Thyroid gland (tissue), 4 donors: ENCODE measurements around the gene FSTL4. TPM values are rescaled to one million over a fixed set of nuclear protein-coding genes. Genes with fewer than 3 reads are reported as not detected.

Experiments used
- DNase-seq, 2 donors: peaks; one replicate each; pipeline ENCODE4 v3.0.0-alpha.2; 2019
- H3K27ac ChIP-seq, 3 donors: fragments of 200-600 bp; sonication (generic); 1 replicate in 2 of 3; 2 replicates in 1 of 3; pipeline ENCODE4 v1.5.1; 2016 to 2019; ENCODE audit warnings: mild to moderate bottlenecking in 1 of 3, moderate library complexity in 1 of 3
- H3K27me3 ChIP-seq: fragments of 200-600 bp; sonication (generic); one replicate; pipeline ENCODE4 v1.5.1; 2019
- H3K36me3 ChIP-seq, 2 donors: fragments of 200-600 bp; sonication (generic); one replicate each; pipeline ENCODE4 v1.5.1; 2016 to 2019
- H3K4me1 ChIP-seq, 2 donors: fragments of 200-600 bp; sonication (generic); one replicate each; pipeline ENCODE4 v1.5.1; 2017 to 2019
- H3K4me3 ChIP-seq, 3 donors: fragments of 200-600 bp; sonication (generic); replicated peaks in 1 of 3; 1 replicate in 2 of 3; 2 replicates in 1 of 3; pipeline ENCODE4 v1.5.1; 2016; ENCODE audit warnings: mild to moderate bottlenecking in 1 of 3
- H3K9me3 ChIP-seq: fragments of 200-600 bp; sonication (generic); one replicate; pipeline ENCODE4 v1.5.1; 2017
- CTCF ChIP-seq, 6 experiments: fragments of 200-600 bp in 3 of 6; fragments of 450-650 bp in 3 of 6; sonication (generic) in 3 of 6; IDR thresholded peaks; one replicate each; pipeline ENCODE4 v1.5.1; 2016 to 2019; ENCODE audit warnings: antibody characterized with exemption in 6 of 6, mild to moderate bottlenecking in 2 of 6, inconsistent platforms in 1 of 6, moderate library complexity in 1 of 6
- POLR2A ChIP-seq, 2 donors: fragments of 450-650 bp; IDR thresholded peaks; one replicate each; pipeline ENCODE4 v1.6.1; 2017; ENCODE audit warnings: antibody characterized with exemption in 2 of 2, mild to moderate bottlenecking in 2 of 2, moderate library complexity in 1 of 2
- WGBS, 2 donors: methylation state at CpG; one replicate each; pipeline ENCODE4 v1.1.5; 2017; 5-methylcytosine and 5-hydroxymethylcytosine counted together
- intact Hi-C: fragments of 100-400 bp; cut with DNase I; formaldehyde crosslinking; loops from one replicate; pipeline ENCODE4 v1.15.1; 2023
- total RNA-seq, 4 donors: library from RNA; depleted of rRNA; stranded (reverse); fragments of >200 nt; gene quantifications; one replicate each; pipeline ENCODE4 v1.2.3, GENCODE V29; 2016

The FSTL4 gene
- total RNA-seq, 4 donors from 2014 or later, result 0.10 to 0.13 TPM; not detected in 2

- 87 to 91% methylated on average over 9 of the region's 9 CpGs for WGBS, 2 donors
- no peak overlapping the region for H3K27ac ChIP-seq
- H3K9me3 ChIP-seq, result no peaks in the 10 kb centered on the region
- TF ChIP-seq CTCF (IDR thresholded peaks at IDR 0.05) (no peak), POLR2A (IDR thresholded peaks at IDR 0.05) (no peak)
- intact Hi-C loops, result no loop called here
- no peaks in the 10 kb centered on the region for H3K36me3 ChIP-seq
- no peaks in the 10 kb centered on the region for H3K27me3 ChIP-seq
- H3K4me1 ChIP-seq, result no peaks in the 10 kb centered on the region
- DNase-seq, result no peak
- H3K4me3 ChIP-seq, result no peak overlapping the region
Observed at GRCh38 chr5:133480366-133480765, 132.0 kb downstream of the FSTL4 start.

- WGBS, 2 donors, result 77 to 79% methylated on average over 10 of the region's 10 CpGs
- TF ChIP-seq POLR2A (IDR thresholded peaks at IDR 0.05) (no peak), CTCF (IDR thresholded peaks at IDR 0.05) (no peak)
- H3K9me3 ChIP-seq, result no peaks in the 10 kb centered on the region
- no peak overlapping the region for H3K4me3 ChIP-seq
- H3K36me3 ChIP-seq, result no peaks in the 10 kb centered on the region
- H3K4me1 ChIP-seq, result no peaks in the 10 kb centered on the region
- DNase-seq, result no peak
- intact Hi-C loops, result no loop called here
- no peaks in the 10 kb centered on the region for H3K27me3 ChIP-seq
- no peak overlapping the region for H3K27ac ChIP-seq
Observed at GRCh38 chr5:133478199-133478985, 133.9 kb downstream of the FSTL4 start.

GRCh38 chr5:133475986-133476385 is 136.4 kb downstream of the FSTL4 start:
- no peak overlapping the region for H3K27ac ChIP-seq
- H3K4me3 ChIP-seq, result no peak overlapping the region
- TF ChIP-seq CTCF (IDR thresholded peaks at IDR 0.05), result no peak
- no peak for TF ChIP-seq POLR2A (IDR thresholded peaks at IDR 0.05)
- intact Hi-C loops, result no loop called here
- WGBS, 2 donors, result 74 to 83% methylated on average over 7 of the region's 7 CpGs
- H3K36me3 ChIP-seq, result no peaks in the 10 kb centered on the region
- DNase-seq, result no peak
- no peaks in the 10 kb centered on the region for H3K9me3 ChIP-seq
- no peaks in the 10 kb centered on the region for H3K27me3 ChIP-seq
- H3K4me1 ChIP-seq, result no peaks in the 10 kb centered on the region

GRCh38 chr5:133474851-133475590 is 137.3 kb downstream of the FSTL4 start:
- H3K27me3 ChIP-seq, result no peaks in the 10 kb centered on the region
- no peak for DNase-seq
- no peaks in the 10 kb centered on the region for H3K4me1 ChIP-seq
- H3K27ac ChIP-seq, result no peak overlapping the region
- no peaks in the 10 kb centered on the region for H3K36me3 ChIP-seq
- no peaks in the 10 kb centered on the region for H3K9me3 ChIP-seq
- no peak overlapping the region for H3K4me3 ChIP-seq
- WGBS, 2 donors, result 74 to 75% methylated on average over 20 of the region's 20 CpGs
- intact Hi-C loops, result no loop called here
- TF ChIP-seq CTCF (IDR thresholded peaks at IDR 0.05) (no peak), POLR2A (IDR thresholded peaks at IDR 0.05) (no peak)

- no peaks in the 10 kb centered on the region for H3K4me1 ChIP-seq
- intact Hi-C loops, result no loop called here
- H3K4me3 ChIP-seq, result no peak overlapping the region
- no peaks in the 10 kb centered on the region for H3K36me3 ChIP-seq
- TF ChIP-seq CTCF (IDR thresholded peaks at IDR 0.05) (no peak), POLR2A (IDR thresholded peaks at IDR 0.05) (no peak)
- H3K9me3 ChIP-seq, result no peaks in the 10 kb centered on the region
- DNase-seq, result no peak
- no peaks in the 10 kb centered on the region for H3K27me3 ChIP-seq
- H3K27ac ChIP-seq, result no peak overlapping the region
- 64% methylated on average over 7 to 8 of the region's 8 CpGs for WGBS, 2 donors
Observed at GRCh38 chr5:133473291-133473690, 139.1 kb downstream of the FSTL4 start.
